Common myeloid progenitor, CD34-positive (primary cell): ENCODE data around the gene ARG2.

Experiments used
- CTCF ChIA-PET: fragments of 350-600 bp; sonication (Branson Sonifier 250); formaldehyde crosslinking; loops from one replicate; lab custom pipeline; 2021; ENCODE audit warnings: antibody characterized with exemption; lab: Charles Lee
- POLR2A ChIA-PET: fragments of 350-600 bp; sonication (Branson Sonifier 250); formaldehyde crosslinking; loops from one replicate; lab custom pipeline; 2021; ENCODE audit warnings: antibody characterized with exemption; lab: Charles Lee
- DNase-seq, 3 donors: peaks; one replicate each; pipeline versions ENCODE4 v3.0.0 to v3.0.0-alpha.2; 2013
- H3K27ac ChIP-seq, 2 experiments: 1 replicate in 1 of 2; 2 replicates in 1 of 2; pipeline ENCODE4 v1.7.0; 2013; ENCODE audit warnings: inconsistent platforms in 2 of 2, low read length in 2 of 2, mild to moderate bottlenecking in 2 of 2, low read depth in 1 of 2, moderate library complexity in 1 of 2; ENCODE audit not compliant: severe bottlenecking in 2 of 2, insufficient read depth in 1 of 2, poor library complexity in 1 of 2
- H3K27me3 ChIP-seq, 5 experiments: replicated peaks in 2 of 5; 1 replicate in 3 of 5; 2 replicates in 2 of 5; pipeline versions ENCODE4 v1.6.1 to v1.7.0; 2013; ENCODE audit warnings: low read length in 4 of 5, mild to moderate bottlenecking in 2 of 5, moderate library complexity in 2 of 5, inconsistent platforms in 1 of 5; ENCODE audit not compliant: insufficient read depth in 5 of 5, control insufficient read depth in 4 of 5
- H3K36me3 ChIP-seq, 4 experiments: 1 replicate in 2 of 4; 2 replicates in 2 of 4; pipeline versions ENCODE4 v1.6.1 to v1.7.0; 2013; ENCODE audit warnings: low read length in 3 of 4, control low read depth in 1 of 4, mild to moderate bottlenecking in 1 of 4; ENCODE audit not compliant: control insufficient read depth in 4 of 4, insufficient read depth in 4 of 4
- H3K4me1 ChIP-seq, 4 experiments: 1 replicate in 3 of 4; 2 replicates in 1 of 4; pipeline versions ENCODE4 v1.6.1 to v1.7.1; 2013; ENCODE audit warnings: low read length in 3 of 4, mild to moderate bottlenecking in 3 of 4, control low read depth in 1 of 4, inconsistent platforms in 1 of 4, moderate library complexity in 1 of 4; ENCODE audit not compliant: control insufficient read depth in 4 of 4, insufficient read depth in 4 of 4; ENCODE audit errors: control extremely low read depth in 1 of 4
- H3K4me3 ChIP-seq, 7 experiments: 1 replicate in 4 of 7; 2 replicates in 3 of 7; pipeline versions ENCODE4 v1.5.1 to v1.7.0; 2013; ENCODE audit warnings: mild to moderate bottlenecking in 7 of 7, low read length in 6 of 7, moderate library complexity in 6 of 7, inconsistent platforms in 2 of 7, low read depth in 2 of 7, control low read depth in 1 of 7; ENCODE audit not compliant: insufficient read depth in 4 of 7, control insufficient read depth in 1 of 7; ENCODE audit errors: extremely low read depth in 1 of 7
- H3K9me3 ChIP-seq, 5 experiments: 1 replicate in 4 of 5; 2 replicates in 1 of 5; pipeline versions ENCODE4 v1.6.1 to v1.7.1; 2013; ENCODE audit warnings: low read length in 4 of 5, mild to moderate bottlenecking in 2 of 5, inconsistent platforms in 1 of 5, low read depth in 1 of 5, moderate library complexity in 1 of 5; ENCODE audit not compliant: control insufficient read depth in 4 of 5, insufficient read depth in 2 of 5; ENCODE audit errors: control extremely low read depth in 1 of 5
- WGBS: methylation state at CpG from one replicate; pipeline ENCODE4 v1.1.5; 2013; ENCODE audit not compliant: insufficient coverage; 5-methylcytosine and 5-hydroxymethylcytosine counted together

ARG2 gene

GRCh38 chr14:67579040-67579439 is 40.7 kb upstream of the ARG2 start:
- no peak overlapping the region for H3K27ac ChIP-seq
- DNase-seq: no peak
- ChIA-PET POLR2A (interaction anchor here (0.6 kb wide), 1 partner anchor 74 kb away, joined by 3 read pairs; no protein-coding TSS in a partner anchor), CTCF (interaction anchor here (0.9 to 14.0 kb wide), 4 partner anchors 11 to 150 kb away, joined by 3 to 221 read pairs (median 112); partner anchors contain the start of gene RDH12)
- no peaks in the 10 kb centered on the region for H3K36me3 ChIP-seq
- 90% methylated on average over 14 of the region's 15 CpGs for WGBS
- no peaks in the 10 kb centered on the region for H3K9me3 ChIP-seq
- H3K4me3 ChIP-seq: no peak overlapping the region
- H3K27me3 ChIP-seq: peaks cover 0 to 12% (median 0%) of the 10 kb centered on the region in 5 experiments
- H3K4me1 ChIP-seq: no peaks in the 10 kb centered on the region

GRCh38 chr14:67579636-67580035 is 40.1 kb upstream of the ARG2 start:
- Histone ChIP-seq H3K9me3 (no peaks in the 10 kb centered on the region), H3K27ac (no peak overlapping the region), H3K36me3 (no peaks in the 10 kb centered on the region), H3K4me3 (no peak overlapping the region), H3K27me3 (peaks cover 0 to 10% (median 0%) of the 10 kb centered on the region in 5 experiments), H3K4me1 (no peaks in the 10 kb centered on the region)
- 97% methylated on average over 7 of the region's 7 CpGs for WGBS
- CTCF ChIA-PET: interaction anchor here (1.3 to 14.0 kb wide), 5 partner anchors 9 to 151 kb away, joined by 4 to 221 read pairs (median 131); partner anchors contain the start of gene RDH12
- DNase-seq: no peak
- POLR2A ChIA-PET: interaction anchor here (0.6 kb wide), 1 partner anchor 73 kb away, joined by 3 read pairs; no protein-coding TSS in a partner anchor

DNA sequence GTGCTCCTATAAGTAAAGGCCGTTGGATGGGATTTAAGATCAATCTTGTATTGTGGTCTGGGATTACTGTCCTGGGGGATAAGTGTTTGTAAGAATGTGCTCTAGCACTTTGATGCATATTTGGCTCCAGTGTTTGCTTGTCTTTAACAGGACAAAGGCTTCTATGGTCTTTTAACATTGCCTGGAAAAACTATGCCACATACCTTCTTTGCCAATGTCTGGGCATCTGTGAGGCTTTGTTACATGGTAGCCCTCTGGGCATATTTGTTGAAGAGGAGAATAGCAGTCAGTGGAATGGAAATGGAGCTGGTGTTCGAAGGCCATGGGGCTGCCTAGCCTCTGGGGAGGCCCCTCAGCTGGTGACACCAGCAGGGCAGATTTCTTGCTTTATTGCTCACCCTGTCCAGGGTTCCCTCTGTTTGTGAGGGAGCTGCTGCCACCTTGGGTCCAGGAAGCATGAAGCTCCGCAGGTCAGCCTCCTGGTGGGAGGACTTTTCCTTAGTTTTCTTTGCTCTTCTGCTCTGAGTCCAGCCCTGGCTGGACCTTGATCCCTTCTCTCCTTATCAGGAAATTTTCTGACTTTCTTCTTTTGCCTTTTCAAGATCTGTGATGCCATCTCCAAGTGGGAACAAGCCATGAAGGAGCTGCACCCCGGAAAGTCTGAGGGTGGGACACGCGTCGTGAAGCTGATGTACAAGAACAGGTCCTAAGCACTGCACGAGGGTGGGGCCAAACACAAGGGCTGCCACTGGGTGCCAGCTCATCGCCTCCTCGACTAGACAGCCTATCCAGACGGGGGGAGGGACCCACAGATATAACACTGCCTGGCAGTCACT is 39.2 kb upstream of the ARG2 start:
- CTCF ChIA-PET: interaction anchor here (0.7 to 14.0 kb wide), 11 partner anchors 8 to 152 kb away, joined by 3 to 221 read pairs (median 4); partner anchors contain the start of genes PIGH and RDH12
- H3K9me3 ChIP-seq: no peaks in the 10 kb centered on the region
- DNase-seq: no peak
- H3K4me3 ChIP-seq: no peak overlapping the region
- POLR2A ChIA-PET: no interaction called here
- H3K27ac ChIP-seq: no peak overlapping the region
- H3K4me1 ChIP-seq: no peaks in the 10 kb centered on the region
- WGBS: 88% methylated on average over 10 of the region's 11 CpGs
- H3K27me3 ChIP-seq: peaks cover 0 to 10% (median 0%) of the 10 kb centered on the region in 5 experiments
- no peaks in the 10 kb centered on the region for H3K36me3 ChIP-seq

GRCh38 chr14:67581643-67582042 is 38.1 kb upstream of the ARG2 start:
- WGBS: 100% methylated on average over 1 of the region's 1 CpG

GRCh38 chr14:67582061-67582460 is 37.7 kb upstream of the ARG2 start:
- Histone ChIP-seq H3K4me3 (no peak overlapping the region), H3K36me3 (no peaks in the 10 kb centered on the region), H3K9me3 (no peaks in the 10 kb centered on the region), H3K27ac (no peak overlapping the region), H3K27me3 (peaks cover 0 to 10% (median 0%) of the 10 kb centered on the region in 5 experiments), H3K4me1 (no peaks in the 10 kb centered on the region)
- CTCF ChIA-PET: interaction anchor here (0.8 to 14.0 kb wide), 15 partner anchors 10 to 162 kb away, joined by 3 to 221 read pairs (median 4); partner anchors contain the start of genes PIGH, RDH11 and RDH12
- POLR2A ChIA-PET: no interaction called here
- WGBS: 100% methylated on average over 6 of the region's 7 CpGs
- no peak for DNase-seq

More at GRCh38 chr14:67581643-67582042, 38.1 kb upstream of the ARG2 start:
- no peak overlapping the region for H3K4me3 ChIP-seq
- H3K9me3 ChIP-seq: no peaks in the 10 kb centered on the region
- POLR2A ChIA-PET: no interaction called here
- CTCF ChIA-PET: interaction anchor here (0.8 to 14.0 kb wide), 17 partner anchors 10 to 161 kb away, joined by 3 to 221 read pairs (median 4); partner anchors contain the start of genes PIGH, RDH11 and RDH12
- DNase-seq: no peak
- no peaks in the 10 kb centered on the region for H3K4me1 ChIP-seq
- H3K27me3 ChIP-seq: peaks cover 0 to 10% (median 0%) of the 10 kb centered on the region in 5 experiments
- no peak overlapping the region for H3K27ac ChIP-seq
- no peaks in the 10 kb centered on the region for H3K36me3 ChIP-seq

- Histone ChIP-seq H3K27ac (no peak overlapping the region), H3K36me3 (peaks cover 2 to 5% (median 5%) of the 10 kb centered on the region in 4 experiments), H3K4me1 (no peaks in the 10 kb centered on the region), H3K9me3 (no peaks in the 10 kb centered on the region), H3K4me3 (no peak overlapping the region), H3K27me3 (peaks cover 0 to 6% (median 0%) of the 10 kb centered on the region in 5 experiments)
- ChIA-PET POLR2A (interaction anchor here (2.0 kb wide), 1 partner anchor 83 kb away, joined by 4 read pairs; no protein-coding TSS in a partner anchor), CTCF (interaction anchor here (0.6 to 14.0 kb wide), 31 partner anchors 8 to 155 kb away, joined by 3 to 221 read pairs (median 4); partner anchors contain the start of genes PIGH, RDH11 and RDH12)
- 95% methylated on average over 6 of the region's 6 CpGs for WGBS
- peak; percentile 51 to 72 (median 63) for DNase-seq
Observed at GRCh38 chr14:67583711-67584644, 35.7 kb upstream of the ARG2 start.
